GM12891 (cell line): Measurements from ENCODE around the gene ZSWIM6.

ENCODE experiments used
- POLR2A ChIP-seq: IDR thresholded peaks from 2 replicates; pipeline ENCODE4 v1.6.1; 2011; ENCODE audit warnings: low read depth, low read length, control low read depth
- POLR2AphosphoS5 ChIP-seq: IDR thresholded peaks from 2 replicates; pipeline ENCODE4 v1.6.1; 2011; ENCODE audit warnings: low read depth, low read length, control low read depth
- POU2F2 ChIP-seq: IDR thresholded peaks from 2 replicates; pipeline ENCODE4 v1.6.1; 2011; ENCODE audit warnings: low read depth, mild to moderate bottlenecking, control low read depth, low read length, moderate library complexity
- SPI1 ChIP-seq: IDR thresholded peaks from 2 replicates; pipeline ENCODE4 v1.6.1; 2011; ENCODE audit warnings: low read depth, low read length, control low read depth
- TAF1 ChIP-seq: IDR thresholded peaks from 2 replicates; pipeline ENCODE4 v1.6.1; 2011; ENCODE audit warnings: low read depth, low read length, control low read depth

DNA sequence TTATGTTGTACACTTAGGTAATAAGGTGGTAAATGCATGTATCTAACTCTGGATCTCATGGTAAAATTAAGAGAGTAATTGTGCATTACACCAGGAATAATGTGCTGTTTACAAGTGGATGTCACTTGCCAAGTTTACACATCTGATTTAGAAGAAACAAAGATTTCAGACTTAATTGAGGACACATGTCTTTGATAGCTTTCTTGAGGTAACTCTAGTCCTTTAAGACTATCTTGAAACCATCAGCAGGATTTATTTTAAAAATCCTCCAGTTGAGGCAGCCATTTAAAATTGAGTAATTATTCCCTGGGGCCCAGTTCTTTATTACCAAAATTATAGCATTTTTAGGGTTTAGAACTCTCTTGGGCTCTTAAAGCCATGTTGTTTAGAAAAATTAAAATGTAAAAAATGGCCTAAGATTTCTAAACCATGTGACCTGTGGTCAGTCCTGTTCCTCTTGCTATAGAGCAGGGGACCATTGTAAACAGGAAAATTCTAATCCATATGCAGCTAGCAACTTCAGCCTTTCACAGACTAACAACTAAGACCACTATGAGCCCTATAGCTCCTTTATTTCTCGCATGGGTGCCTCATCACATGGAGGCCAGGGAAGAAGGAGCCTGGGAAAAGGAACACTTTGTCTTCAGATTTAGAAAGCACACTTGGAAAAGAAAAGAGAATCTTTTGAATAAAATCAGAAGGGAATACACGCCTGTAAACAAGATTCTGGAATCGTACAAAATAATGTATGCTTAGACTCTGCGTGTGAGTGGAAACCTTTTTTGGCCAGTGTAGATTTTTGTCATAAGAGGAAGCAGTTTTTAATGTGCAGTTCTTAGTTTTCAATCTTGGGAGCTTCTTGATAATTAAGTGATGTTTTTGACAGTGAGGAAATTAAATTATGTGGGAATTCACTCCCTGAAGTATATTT, 71.2 kb downstream of the ZSWIM6 start:
- TF ChIP-seq TAF1 = no peak
- TF ChIP-seq POLR2AphosphoS5 = no peak
- TF ChIP-seq POU2F2 = no peak
- TF ChIP-seq POLR2A = no peak
- no peak for TF ChIP-seq SPI1
